ENCODE data around the gene TMPRSS13. TPM values are rescaled to one million over a fixed set of nuclear protein-coding genes. Genes with fewer than 3 reads are reported as not detected.
A peak's percentile ranks its signal among the peaks of the same experiment; 100 is the strongest.

Gene TMPRSS13
- total and polyA plus RNA-seq, 9 of the 15 experiments (the other 6 are each of a cell fraction or from before 2014, with no cell fraction given): 0.11 to 0.29 (median 0.15) TPM

GRCh38 chr11:117950301-117950700, 21.1 kb upstream of the TMPRSS13 start (continued):
- peak; percentile 56; the same call in 1 of the 2 replicates for TF ChIP-seq ZNF592 (IDR thresholded peaks at IDR 0.05)
- no peak for TF ChIP-seq SRSF9 (IDR thresholded peaks at IDR 0.05; ENCODE audit: borderline replicate concordance, low read depth, low read length)
- TF ChIP-seq TCF15 (CRISPR knock-in tag; IDR thresholded peaks at IDR 0.05): no peak
- TF ChIP-seq MYC (IDR thresholded peaks at IDR 0.05; ENCODE audit: low read depth, low read length): 0 out of 2 replicates have a peak, but pooled peaks have one; percentile 31
- TF ChIP-seq MYC (CRISPR knock-in tag; IDR thresholded peaks at IDR 0.05; ENCODE audit: borderline replicate concordance, low read depth): no peak
- TF ChIP-seq FIP1L1 (IDR thresholded peaks at IDR 0.05; ENCODE audit: low read depth, low read length, poor library complexity, severe bottlenecking): no peak
- TF ChIP-seq MTA2 (IDR thresholded peaks at IDR 0.05; ENCODE audit: low read depth): no peak
- TF ChIP-seq NR4A1 (CRISPR knock-in tag; IDR thresholded peaks at IDR 0.05): no peak
- TF ChIP-seq NR4A1 (tag; IDR thresholded peaks at IDR 0.05): no peak
- TF ChIP-seq ATF7 (IDR thresholded peaks at IDR 0.05): peak; percentile 37; the same call in 1 of the 2 replicates
- TF ChIP-seq RBM14 (IDR thresholded peaks at IDR 0.05; ENCODE audit: borderline replicate concordance, insufficient read depth, low read depth, low read length): no peak
- TF ChIP-seq DACH1 (IDR thresholded peaks at IDR 0.05; ENCODE audit: partially characterized antibody): peak; percentile 52
- TF ChIP-seq ZBTB7A (IDR thresholded peaks at IDR 0.05; ENCODE audit: borderline replicate concordance, control insufficient read depth, low read depth, low read length): no peak
- peak; percentile 55; the same call in 1 of the 2 replicates for TF ChIP-seq ZNF766 (CRISPR knock-in tag; conservative IDR thresholded peaks at IDR 0.05)
- no peak for TF ChIP-seq MAFK (IDR thresholded peaks at IDR 0.05; ENCODE audit: low read length)
- TF ChIP-seq ELF4 (CRISPR knock-in tag; IDR thresholded peaks at IDR 0.05): no peak
- TF ChIP-seq ZNF140 (CRISPR knock-in tag; IDR thresholded peaks at IDR 0.05): no peak
- TF ChIP-seq ETS1 (conservative IDR thresholded peaks at IDR 0.05; ENCODE audit: control insufficient read depth, low read depth, low read length): no peak
- no peak for TF ChIP-seq ZBTB17 (CRISPR knock-in tag; IDR thresholded peaks at IDR 0.05)
- TF ChIP-seq HMBOX1 (IDR thresholded peaks at IDR 0.05): peak; percentile 57
- TF ChIP-seq SUPT5H (IDR thresholded peaks at IDR 0.05): no peak
- no peak for TF ChIP-seq PPARD (CRISPR knock-in tag; IDR thresholded peaks at IDR 0.05)
- no peak for TF ChIP-seq KLF10 (CRISPR knock-in tag; IDR thresholded peaks at IDR 0.05)

All from K562 (cell line).